DMS79 (cell line): ENCODE data around the gene HSF4.

Experiments used
- DNase-seq: peaks from one replicate; lab custom pipeline; 2025; lab: John Stamatoyannopoulos, UW

Gene HSF4

DNA sequence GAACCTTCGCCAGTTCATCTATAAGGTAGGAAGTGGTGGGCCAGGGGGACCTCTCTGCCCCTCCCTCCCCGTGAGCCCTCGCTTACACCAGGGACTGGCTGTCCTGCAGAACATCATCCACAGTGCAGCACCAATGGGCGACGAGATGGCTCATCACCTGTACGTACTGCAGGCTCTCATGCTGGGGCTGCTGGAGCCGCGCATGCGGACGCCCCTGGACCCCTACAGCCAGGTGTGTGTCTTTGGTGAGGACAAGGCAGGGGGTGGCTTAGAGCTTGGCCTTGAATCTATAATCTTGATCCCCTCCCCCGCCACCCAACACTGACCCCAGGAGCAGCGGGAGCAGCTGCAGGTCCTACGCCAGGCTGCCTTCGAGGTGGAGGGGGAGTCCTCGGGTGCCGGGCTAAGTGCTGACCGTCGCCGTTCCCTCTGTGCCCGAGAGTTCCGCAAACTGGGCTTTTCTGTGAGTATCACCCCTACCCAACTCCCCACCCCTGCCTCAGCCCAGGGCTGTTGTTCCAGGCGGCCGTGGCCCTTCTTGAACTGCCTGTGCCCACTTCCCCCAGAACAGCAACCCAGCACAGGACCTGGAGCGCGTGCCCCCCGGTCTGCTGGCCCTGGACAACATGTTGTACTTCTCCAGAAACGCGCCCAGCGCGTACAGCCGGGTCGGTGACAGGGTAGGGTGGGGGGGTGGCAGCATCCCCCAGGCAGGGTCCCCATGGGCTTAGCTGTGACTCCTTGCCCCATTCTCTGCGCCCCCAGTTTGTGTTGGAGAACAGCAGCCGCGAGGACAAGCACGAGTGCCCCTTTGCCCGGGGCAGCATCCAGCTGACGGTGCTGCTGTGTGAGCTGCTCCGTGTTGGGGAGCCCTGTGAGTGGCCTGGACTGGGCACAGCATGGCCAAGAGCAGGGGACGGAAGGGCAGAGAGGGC is 37.1 kb downstream of the HSF4 start:
- DNase-seq = no peak

DNA sequence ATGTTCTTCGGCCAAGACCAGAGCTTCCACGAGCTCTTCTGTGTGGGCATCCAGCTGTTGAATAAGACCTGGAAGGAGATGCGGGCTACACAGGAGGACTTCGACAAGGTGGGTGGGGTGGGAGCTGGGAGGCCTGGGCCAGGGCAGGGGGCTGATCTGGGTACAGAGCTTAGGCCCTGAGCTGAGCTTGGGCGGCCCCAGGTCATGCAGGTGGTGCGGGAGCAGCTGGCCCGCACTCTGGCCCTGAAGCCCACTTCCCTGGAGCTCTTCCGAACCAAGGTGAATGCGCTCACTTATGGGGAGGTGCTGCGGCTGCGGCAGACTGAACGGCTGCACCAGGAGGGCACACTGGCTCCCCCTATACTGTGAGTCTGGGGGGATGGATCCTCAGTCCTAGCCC is 37.9 kb downstream of the HSF4 start:
- no peak for DNase-seq

DNA sequence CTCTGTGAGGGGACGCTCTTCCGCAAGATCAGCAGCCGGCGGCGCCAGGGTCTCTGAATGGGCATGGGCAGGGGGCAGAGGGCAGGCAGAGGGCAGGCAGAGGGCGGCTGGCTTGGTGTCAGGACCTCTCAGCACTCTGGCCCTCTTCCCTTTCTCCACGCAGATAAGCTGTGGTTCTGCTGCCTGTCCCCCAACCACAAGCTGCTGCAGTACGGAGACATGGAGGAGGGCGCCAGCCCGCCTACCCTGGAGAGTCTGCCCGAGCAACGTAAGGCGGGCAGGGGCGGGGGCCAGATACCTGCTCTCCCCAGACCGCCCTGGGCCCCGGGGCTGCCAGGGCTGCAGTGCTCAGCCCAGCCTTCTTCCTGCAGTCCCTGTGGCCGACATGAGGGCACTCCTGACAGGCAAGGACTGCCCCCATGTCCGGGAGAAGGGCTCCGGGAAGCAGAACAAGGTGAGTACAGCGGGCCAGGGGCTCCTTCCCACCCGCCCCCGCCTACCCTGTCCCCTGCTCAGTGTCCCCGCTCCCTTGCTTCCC is 38.5 kb downstream of the HSF4 start:
- no peak for DNase-seq

GRCh38 chr16:67204076-67204475 is 39.5 kb downstream of the HSF4 start:
- DNase-seq = no peak

GRCh38 chr16:67206129-67206837 is 41.7 kb downstream of the HSF4 start:
- DNase-seq = no peak

- no peak for DNase-seq
Measured at GRCh38 chr16:67206838-67207248, 42.3 kb downstream of the HSF4 start.

- no peak for DNase-seq
Measured at GRCh38 chr16:67207249-67208091, 42.9 kb downstream of the HSF4 start.

GRCh38 chr16:67208154-67208896 is 43.8 kb downstream of the HSF4 start:
- DNase-seq = no peak

DNA sequence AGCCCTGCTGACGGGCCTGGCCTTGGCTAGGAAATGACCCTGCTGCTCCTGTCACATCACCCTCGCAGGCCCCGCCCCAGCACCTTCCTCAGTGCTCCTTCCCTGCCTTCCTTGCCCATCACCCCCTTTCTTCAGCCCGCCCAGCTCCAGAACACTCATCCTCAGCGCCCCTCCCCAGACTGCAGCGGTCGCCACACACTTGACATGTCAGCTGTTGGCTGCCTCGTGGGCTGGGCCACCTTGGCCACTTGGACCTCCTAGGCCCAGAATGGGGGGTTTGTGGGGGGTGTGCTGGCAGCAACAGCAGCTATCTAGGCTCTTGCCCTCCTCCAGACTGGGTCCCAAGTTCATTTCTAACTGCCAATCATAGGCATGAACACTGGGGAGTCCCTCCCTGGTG is 45.0 kb downstream of the HSF4 start:
- DNase-seq = no peak

- no peak for DNase-seq
Measured at GRCh38 chr16:67210069-67210937, 45.8 kb downstream of the HSF4 start.

DNA sequence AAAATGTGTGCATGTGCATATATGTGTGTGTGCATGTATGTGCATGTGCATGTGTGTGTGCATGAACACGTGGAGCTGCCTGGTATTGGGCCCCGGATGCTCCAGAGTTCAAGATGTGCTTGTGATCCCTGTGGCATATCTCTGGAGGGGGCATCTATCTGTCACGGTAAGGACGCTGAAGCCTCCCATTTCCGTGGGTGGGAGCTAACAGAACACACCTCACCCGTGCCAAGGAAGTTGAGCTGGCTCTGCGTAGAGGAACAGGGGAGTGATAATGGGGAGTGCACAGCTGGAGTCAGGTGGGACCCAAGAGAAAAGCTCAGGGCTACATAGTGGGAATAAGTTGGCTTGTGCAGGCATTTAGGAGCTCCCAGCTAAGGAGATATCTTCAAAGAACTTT is 47.1 kb downstream of the HSF4 start:
- DNase-seq = no peak

DNA sequence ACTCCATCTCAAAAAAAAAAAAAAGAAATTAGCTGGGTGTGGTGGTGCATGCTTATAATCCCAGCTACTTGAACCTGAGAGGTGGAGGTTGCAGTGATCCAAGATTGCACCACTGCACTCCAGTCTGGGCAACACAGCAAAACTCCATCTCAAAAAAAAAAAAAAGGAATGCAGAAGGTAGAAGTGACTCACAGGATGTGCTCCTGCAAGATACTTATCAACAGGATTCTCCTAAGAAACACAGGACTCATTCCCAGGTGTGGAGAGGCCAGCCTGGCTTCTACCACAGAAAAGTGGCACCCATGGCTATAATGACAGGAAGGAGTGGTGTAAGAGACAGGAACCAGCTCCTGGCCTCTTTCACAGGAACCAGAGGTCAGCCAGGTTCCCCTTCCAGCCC is 48.2 kb downstream of the HSF4 start:
- no peak for DNase-seq

- DNase-seq = no peak
Measured at GRCh38 chr16:67213197-67214019, 48.9 kb downstream of the HSF4 start.

DNA sequence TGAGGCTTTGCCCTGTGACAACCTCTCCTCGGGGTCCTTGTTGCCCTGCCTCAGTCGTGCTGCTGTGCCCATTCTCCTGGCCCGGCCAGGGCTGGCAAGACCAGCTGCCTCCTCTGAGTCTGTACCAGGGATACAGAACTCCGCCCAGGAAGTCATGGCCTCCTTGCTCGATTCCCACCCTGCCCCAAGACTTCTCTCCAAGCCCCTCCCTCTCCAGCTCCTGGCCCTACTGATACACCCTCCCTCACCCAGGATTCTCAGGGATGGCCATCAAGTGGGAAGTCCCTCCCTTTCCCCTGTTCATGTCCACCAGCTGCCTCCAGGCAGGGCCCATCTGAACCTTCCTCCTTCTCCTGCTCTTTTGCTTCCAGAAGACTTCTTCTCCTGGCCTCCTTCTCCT is 51.2 kb downstream of the HSF4 start:
- DNase-seq = no peak

DNA sequence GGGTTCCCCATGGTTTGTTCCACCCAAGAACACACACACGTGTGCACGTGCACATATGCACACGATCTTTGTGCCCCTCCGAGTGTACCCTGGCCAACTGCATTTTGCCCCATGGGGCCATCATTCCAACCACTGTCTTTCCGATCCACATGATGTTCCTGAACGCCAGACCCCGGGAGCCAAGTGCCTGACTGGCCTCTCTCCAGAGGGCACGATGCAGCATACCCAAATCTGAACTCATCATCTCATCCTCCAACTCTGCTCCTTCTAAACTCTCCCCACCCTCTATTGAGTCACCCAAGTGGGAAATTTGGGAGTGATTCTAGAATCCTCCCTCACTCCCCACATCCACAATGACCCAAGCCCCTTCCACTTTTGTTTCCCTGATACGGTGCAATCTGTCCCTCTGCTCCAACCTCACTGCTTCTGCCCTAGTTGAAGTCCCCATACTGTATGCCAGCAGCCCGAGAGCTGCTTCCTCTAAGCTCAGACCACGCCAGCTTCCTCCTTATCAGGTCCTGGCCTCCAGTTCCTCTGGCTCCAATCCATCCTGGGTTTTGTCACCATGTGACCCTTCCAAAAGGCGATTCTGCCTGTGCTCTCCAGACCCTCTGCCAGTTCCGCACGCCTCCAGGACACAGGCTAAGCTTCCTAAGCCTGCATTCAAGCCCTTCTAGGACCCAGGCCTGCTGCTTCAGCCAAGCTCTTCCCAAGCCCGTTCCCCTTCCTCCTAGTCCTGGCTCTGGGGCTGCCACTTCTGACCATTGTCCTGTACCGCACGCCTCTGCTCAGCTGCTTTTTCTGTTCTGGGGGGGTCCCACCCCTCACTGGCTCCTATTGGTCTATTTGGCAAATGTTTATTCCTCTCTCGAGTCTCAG is 52.3 kb downstream of the HSF4 start:
- DNase-seq = no peak
